NCI-H524 treated with DMSO at 0.1 percent for 48 hours (cell line): ENCODE results near the gene WRAP73.
A peak's percentile ranks its signal among the peaks of the same experiment; 100 is the strongest.

ENCODE experiments used
- DNase-seq: peaks from one replicate; lab custom pipeline; 2025; lab: John Stamatoyannopoulos, UW

Gene WRAP73

GRCh38 chr1:3649342-3650247 lies at the start of gene WRAP73:
WRAP73 (minus strand) TSS chr1:3650103; CDS start chr1:3649999, 104 bp downstream.
- peak; percentile 36 for DNase-seq

DNA sequence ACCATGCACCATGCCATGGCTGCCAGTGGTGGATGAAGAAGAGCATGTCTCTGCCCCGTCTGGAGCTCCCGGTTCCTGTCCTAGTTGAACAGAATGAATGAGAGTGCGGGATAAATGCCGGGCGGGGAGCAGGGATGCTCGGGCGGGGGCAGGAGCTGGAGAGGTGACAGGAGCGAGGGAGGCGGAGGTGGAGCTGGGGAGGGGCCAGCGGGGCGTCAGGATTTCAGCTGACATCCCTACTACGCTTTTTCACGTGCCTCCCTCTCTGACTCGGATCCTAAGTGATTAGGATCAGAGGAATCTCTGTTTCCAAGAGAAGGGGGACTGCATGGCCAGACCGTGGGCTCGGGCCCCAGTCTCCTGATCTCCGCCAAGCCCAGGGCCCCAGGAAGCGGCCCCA lies 49.7 kb upstream of the WRAP73 start:
- no peak for DNase-seq

- no peak for DNase-seq
These were observed 48.9 kb upstream of the WRAP73 start for GRCh38 chr1:3698660-3699408.

DNA sequence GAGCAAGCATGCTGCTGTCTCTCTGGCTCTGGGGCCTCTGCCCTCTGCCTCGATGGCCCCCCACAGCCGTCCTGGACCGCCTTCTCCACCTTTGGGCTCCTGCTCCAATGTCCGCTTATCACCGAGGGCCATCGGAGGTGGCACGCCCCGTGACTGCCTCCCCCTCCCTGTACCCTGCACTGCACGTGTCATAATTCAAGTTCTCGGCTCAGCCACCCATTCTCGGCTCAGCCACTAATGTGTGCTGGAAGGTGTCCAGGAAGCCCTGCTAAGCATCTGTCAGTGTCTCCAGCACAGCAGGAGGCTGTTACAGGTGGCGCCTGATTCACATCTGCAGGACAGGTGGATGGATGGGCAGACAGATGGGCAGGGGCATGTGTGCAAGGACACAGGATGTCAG lies 47.9 kb upstream of the WRAP73 start:
- DNase-seq = peak; percentile 78

DNA sequence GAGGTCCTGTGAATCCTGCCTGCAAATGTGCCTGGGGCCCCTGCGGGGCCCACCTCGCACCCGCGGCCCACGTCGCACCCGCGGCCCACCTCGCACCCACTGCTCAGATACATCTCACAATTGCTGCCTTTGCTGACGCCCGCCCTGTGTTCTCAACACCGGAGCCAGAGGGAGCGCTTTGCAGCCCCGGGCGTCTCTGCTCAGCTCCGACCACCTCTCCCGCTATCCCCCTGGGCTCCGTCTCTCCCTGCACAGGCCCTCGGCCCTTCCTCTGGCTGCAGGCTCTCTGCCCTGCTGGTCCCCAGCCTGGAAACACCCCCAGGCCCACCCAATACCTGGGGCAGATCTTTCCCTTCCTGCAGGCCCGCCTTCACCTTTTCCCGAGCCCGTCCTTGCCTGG lies 47.2 kb upstream of the WRAP73 start:
- DNase-seq = no peak

DNA sequence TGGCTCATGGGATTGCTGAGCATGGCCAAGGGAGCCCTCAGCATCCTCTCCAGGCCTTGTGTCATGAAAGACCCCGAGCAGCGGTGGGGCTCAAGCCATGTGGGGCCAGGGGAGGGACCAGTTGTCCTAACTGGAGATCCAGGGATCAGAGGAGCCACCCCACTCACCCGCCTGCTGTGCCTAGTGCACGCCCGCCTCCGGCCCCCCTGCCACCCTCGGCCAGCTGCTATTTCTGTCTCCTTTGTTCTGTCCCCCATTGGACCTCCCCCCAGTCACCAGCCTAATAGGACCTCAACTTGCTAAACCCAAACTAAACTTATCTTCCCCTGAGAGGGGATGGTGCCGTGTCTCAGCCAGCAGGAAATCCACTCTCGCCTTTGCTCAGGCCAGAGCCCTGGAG lies 46.8 kb upstream of the WRAP73 start:
- DNase-seq = no peak

DNA sequence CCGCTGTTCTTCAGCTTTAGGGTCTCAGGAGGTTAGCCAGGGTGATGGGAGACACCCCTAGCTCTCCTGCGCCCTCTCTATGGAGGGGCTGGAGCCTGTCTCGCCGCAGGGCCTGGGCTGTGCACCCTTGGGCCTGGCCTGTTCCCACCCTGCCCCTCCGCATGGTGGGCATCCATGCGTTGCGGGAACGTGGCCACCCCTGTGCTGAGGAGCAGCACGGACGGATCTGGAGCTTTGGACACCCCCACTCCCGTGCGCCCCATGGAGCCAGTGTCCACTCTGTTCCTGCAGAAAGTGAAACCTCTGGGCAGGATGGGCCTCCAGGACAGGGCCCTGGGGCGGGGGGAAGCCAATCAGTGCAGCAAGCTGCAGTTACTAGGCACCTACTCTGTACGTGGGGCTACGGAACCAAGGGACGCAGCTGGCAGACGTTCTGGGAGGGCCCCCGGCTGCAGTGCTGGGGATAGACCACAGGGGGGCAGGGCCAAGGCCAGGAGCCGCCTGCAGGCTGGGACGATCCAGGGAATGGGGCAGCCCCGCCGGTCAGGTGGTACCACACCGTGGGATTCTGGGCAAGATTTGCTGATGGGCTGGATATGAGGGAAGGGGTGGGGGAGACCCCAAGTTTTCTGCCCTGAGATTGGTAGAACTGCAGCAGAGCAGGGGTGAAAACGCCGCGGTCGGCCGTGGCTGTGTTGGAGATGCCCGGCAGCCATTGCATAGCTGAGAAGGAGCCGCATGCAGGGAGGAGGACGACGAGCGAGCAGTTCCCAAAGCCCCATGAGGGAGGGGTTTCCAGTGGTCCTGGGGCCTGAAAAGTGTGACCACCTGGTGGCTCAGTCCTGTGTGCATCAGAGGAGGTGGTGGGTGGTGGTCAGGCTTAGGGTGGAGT lies 45.7 kb upstream of the WRAP73 start:
- no peak for DNase-seq

DNA sequence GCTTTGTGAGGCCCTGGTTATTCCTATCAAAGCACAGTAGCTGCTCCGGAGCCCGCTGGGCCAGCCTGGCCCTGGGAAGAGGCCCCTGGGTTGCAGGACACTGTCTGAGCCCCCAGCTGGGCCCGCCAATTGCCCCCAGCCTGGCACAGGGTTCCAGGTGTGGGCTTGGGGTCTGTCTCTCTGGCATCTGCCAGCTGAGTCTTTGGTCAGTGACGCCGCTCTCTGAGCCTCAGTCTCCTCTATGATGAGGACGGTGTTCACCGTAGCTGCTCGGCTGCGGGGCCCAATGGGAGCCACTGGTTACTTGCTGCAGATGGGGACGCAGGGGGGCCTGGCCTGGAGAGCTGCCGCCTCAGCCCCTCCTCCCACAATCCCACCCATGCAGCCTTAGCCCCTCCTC lies 43.4 kb upstream of the WRAP73 start:
- no peak for DNase-seq

DNA sequence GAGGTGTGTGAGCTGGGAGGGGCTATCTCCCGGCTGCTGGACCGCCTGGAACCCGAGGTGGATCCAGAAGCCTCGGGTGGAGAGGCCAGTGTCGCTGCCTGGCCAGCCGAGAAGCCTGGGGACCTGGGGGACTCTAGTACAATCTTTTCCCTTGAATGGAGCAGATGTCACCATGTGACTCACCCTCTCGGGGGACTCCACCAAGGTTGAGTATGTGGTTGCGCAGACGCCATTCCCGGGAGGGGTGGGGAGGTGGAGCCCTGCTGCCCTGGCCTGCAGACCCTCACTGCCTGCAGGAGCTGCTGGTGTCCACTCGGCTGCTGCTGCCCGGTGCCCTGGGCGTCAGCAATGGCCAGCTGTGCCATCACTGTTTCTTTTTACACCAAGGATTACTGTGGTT lies 42.7 kb upstream of the WRAP73 start:
- DNase-seq = peak; percentile 24

DNA sequence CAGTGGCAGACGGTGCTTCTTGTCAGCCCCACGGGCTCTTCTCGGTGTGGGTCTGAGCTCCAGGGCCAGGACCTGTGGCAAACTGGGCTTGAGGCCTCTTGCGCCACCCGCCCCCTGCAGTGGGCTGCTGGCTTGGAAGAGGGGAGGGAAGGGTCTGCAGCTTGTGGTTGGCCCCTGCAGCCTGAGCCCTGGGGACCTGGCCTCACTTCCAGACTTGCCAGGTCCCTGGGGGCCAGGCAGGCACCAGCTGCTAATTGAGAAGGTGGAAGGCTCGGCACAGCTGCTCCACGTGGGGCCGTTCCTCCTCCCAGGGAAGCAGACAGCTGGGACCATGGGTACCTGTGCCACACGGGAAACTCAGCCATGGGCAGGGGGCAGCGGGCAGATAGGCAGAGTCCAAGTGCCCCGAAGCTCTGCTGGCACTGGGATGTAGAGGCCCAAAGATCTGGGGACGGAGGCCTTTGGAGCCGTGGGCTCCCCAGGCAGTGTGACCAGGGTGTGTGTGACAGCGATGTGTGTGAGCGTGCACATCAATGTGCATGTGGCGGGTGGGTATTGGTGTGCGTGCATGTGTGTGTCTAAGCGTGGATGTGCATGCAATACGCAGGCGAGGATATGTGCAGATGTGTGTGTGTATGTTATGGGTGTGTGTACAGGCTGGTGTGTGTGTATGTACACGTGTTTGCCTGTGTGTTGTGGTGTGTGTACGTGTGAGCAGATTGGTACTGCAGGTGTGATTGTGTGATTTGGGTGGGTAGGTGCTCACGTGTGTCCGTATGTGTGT lies 41.7 kb upstream of the WRAP73 start:
- peak; percentile 42 for DNase-seq

DNA sequence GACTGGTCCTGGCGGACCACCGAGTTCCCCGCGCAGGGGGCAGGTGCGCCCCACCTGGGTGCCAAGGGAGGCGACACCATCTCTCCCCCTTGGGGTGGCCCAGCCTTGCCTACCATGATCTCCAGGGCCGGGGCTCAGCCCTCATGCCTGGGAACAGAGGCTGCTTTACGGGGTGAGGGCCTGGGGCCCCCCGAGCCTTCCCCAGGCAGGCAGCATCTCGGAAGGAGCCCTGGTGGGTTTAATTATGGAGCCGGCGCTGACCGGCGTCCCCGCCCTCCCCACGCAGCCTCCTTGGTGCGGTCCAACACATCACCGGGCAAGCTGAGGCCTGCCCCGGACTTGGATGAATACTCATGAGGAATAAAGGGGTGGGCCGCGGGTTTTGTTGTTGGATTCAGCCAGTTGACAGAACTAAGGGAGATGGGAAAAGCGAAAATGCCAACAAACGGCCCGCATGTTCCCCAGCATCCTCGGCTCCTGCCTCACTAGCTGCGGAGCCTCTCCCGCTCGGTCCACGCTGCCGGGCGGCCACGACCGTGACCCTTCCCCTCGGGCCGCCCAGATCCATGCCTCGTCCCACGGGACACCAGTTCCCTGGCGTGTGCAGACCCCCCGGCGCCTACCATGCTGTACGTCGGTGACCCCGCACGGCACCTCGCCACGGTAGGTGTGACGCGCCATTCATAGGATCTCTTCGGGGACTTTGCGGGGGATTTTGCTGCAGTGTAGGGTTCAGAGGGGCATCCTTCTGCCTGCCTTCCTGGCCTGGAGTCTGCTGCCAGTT lies 40.6 kb upstream of the WRAP73 start:
- DNase-seq = no peak

DNA sequence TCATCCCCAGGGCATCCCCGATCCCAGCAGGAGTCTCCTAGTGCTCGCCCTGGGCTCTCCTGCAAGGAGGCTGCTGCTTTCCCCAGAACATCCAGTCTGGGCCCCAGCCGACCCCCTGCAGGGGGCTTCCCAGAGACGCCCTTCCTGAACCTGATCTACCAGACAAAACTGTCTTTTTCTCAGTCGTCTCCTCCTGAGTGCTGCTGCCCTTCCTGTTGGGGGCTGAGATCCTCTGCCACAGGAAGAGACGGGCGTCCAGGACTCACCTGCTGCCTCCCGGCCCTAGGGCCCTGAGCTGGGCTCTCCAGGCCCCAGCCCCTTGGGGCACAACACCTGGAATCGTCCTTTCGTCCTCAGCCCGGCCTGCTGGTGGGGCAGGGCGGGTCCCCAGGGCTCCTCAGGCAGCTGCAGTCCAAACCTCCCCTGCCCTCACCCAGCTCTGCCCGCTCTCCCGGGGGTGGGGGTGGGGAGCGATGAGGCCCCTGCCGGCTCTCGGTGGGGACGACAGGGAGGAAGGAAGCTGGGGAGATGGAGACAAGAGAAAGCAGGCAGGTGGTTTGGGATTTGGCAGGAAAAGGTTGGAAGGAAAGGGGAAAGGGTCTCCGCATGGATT lies 39.3 kb upstream of the WRAP73 start:
- no peak for DNase-seq

DNA sequence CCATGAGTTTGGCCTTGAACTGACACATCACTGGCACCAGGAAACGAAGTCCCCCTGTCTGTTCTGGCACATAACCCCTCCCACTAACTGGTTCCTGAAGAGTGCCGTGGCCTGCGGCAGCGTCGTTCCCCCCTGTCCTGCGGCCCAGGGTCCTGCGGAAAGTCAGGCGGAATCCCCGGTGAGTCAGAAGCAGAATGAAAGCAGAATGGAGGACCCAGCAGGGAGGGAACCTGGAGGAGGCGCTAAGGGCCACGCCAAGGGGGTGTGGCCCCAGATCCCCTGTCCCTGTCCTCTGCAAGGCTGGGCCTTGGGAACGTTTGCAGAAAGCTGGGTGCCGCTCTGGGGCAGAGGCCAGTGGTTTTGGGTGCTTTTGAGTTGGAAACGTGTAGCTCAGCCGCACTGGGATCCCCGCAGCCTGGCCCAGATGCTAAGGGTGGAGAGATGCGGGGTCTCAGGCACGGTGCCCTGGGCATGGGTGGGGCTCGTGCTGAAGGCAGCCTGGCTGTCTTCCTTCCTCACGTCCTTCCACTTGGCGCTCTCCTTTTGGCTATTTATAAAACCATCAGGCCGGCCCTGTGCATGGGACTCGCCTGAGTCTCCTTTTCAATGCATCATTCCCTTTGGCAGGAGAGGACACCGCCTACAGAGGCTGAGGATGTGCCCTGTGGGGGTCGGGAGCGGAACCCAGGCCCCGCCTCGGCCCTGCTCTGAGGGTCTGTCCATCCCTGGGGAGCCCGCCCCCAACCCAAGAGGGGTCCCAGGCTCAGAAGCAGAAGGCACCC lies 38.6 kb upstream of the WRAP73 start:
- no peak for DNase-seq

DNA sequence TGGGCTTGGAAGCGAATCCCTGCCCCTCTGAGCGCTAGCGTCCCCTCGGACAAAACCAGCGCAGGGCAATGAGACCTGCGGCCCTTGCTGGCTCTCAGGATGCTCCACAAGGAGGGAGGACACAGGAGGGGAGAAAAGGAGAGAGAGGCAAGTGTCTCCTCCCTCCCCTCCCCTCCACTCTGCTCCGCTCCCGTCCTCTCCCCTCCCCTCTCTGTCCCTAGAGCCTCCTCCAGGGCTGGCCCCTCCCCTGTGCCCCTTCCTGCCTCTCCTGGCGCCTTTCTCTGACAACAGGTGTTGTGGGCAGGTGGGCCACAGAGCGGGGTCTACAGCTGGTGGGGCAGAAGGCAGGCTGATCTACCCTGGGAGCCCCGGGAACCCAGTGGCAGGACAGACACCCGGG lies 37.6 kb upstream of the WRAP73 start:
- DNase-seq = no peak

DNA sequence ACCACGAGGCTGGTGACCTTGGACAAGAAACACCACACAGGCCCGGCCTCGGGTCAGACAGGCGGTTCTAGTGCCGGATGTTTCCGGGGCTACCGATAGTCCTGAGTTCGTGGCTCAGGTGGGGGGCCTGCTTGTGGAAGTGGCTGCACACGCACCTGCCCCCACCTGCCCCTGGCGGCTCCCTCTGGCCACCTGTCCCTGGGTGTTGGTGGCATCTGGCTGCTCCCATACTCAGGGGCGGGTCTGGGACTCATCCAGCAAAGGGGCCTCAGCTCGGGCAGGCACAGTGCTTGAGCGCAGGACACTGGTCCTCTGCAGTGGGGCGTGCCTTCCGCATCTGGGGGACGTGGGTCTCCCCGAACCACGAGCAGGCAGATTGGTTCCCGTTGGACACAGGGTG lies 36.0 kb upstream of the WRAP73 start:
- no peak for DNase-seq

GRCh38 chr1:3685222-3685621 lies 35.3 kb upstream of the WRAP73 start:
- no peak for DNase-seq

GRCh38 chr1:3683992-3684391 lies 34.1 kb upstream of the WRAP73 start:
- DNase-seq = no peak

- no peak for DNase-seq
These were observed 33.3 kb upstream of the WRAP73 start for GRCh38 chr1:3683197-3683596.
